Keratinocyte (primary cell): ENCODE measurements around the gene SLX4IP. TPM values are rescaled to one million over a fixed set of nuclear protein-coding genes. Genes with fewer than 3 reads are reported as not detected.

Experiments
- DNase-seq: peaks from one replicate; pipeline ENCODE4 v3.0.0-alpha.2; 2011; ENCODE audit warnings: low read depth, missing footprints, low spot score
- FAIRE-seq: peaks from 2 replicates; lab custom pipeline; 2011; peaks lifted over from hg19 to GRCh38; lab: Jason Lieb, UNC
- H2AFZ ChIP-seq: 2 replicates; pipeline ENCODE4 v1.6.0; 2012; ENCODE audit warnings: low read length, control low read depth, inconsistent platforms; ENCODE audit not compliant: control insufficient read depth
- H3K27ac ChIP-seq: 2 replicates; pipeline ENCODE4 v1.5.1; 2011; ENCODE audit warnings: low read length; ENCODE audit not compliant: control insufficient read depth, insufficient read depth
- H3K27me3 ChIP-seq: 3 replicates; pipeline ENCODE4 v1.6.0; 2011; ENCODE audit warnings: low read length; ENCODE audit not compliant: control insufficient read depth, insufficient read depth; ENCODE audit errors: extremely low read depth
- H3K36me3 ChIP-seq, 2 experiments: 2 replicates in 1 of 2; 3 replicates in 1 of 2; pipeline ENCODE4 v1.5.1; 2011; ENCODE audit warnings: low read length in 2 of 2, mild to moderate bottlenecking in 1 of 2; ENCODE audit not compliant: control insufficient read depth in 2 of 2, insufficient read depth in 2 of 2; ENCODE audit errors: extremely low read depth in 1 of 2
- H3K4me1 ChIP-seq: 3 replicates; pipeline ENCODE4 v1.5.1; 2011; ENCODE audit warnings: low read length; ENCODE audit not compliant: control insufficient read depth, insufficient read depth; ENCODE audit errors: extremely low read depth
- H3K4me2 ChIP-seq: 3 replicates; pipeline ENCODE4 v1.6.0; 2011; ENCODE audit warnings: low read depth, low read length; ENCODE audit not compliant: control insufficient read depth, insufficient read depth; ENCODE audit errors: extremely low read depth
- H3K4me3 ChIP-seq, 3 experiments: fragments of 200-600 bp in 1 of 3; sonication (generic) in 1 of 3; 2 replicates in 2 of 3; 3 replicates in 1 of 3; pipeline ENCODE4 v1.5.1; 2011 to 2016; ENCODE audit warnings: low read length in 3 of 3, mild to moderate bottlenecking in 3 of 3, control low read depth in 2 of 3, inconsistent platforms in 1 of 3, low read depth in 1 of 3, mixed read lengths in 1 of 3, mixed run types in 1 of 3, moderate library complexity in 1 of 3; ENCODE audit not compliant: control insufficient read depth in 2 of 3, insufficient read depth in 2 of 3; ENCODE audit errors: extremely low read depth in 1 of 3
- H3K79me2 ChIP-seq: 2 replicates; pipeline ENCODE4 v1.6.0; 2012; ENCODE audit warnings: low read length; ENCODE audit not compliant: control insufficient read depth, insufficient read depth
- H3K9ac ChIP-seq: 3 replicates; pipeline ENCODE4 v1.6.0; 2011; ENCODE audit warnings: low read length; ENCODE audit not compliant: control insufficient read depth, insufficient read depth; ENCODE audit errors: extremely low read depth
- H3K9me1 ChIP-seq: 3 replicates; pipeline ENCODE4 v1.6.0; 2011; ENCODE audit warnings: low read length; ENCODE audit not compliant: control insufficient read depth, insufficient read depth; ENCODE audit errors: extremely low read depth
- H3K9me3 ChIP-seq: 2 replicates; pipeline ENCODE4 v1.5.1; 2012; ENCODE audit warnings: low read depth, low read length; ENCODE audit not compliant: control insufficient read depth
- H4K20me1 ChIP-seq: 3 replicates; pipeline ENCODE4 v1.6.0; 2011; ENCODE audit warnings: low read length; ENCODE audit not compliant: control insufficient read depth, insufficient read depth; ENCODE audit errors: extremely low read depth
- EZH2 ChIP-seq: IDR thresholded peaks from one replicate; pipeline ENCODE4 v1.6.1; 2012; ENCODE audit warnings: inconsistent platforms, mild to moderate bottlenecking, low read length, moderate library complexity
- dilution Hi-C: fragments of 300-500 bp; cut with MboI; formaldehyde crosslinking; loops from one replicate; pipeline ENCODE4 v1.7.0; 2020; ENCODE audit warnings: low sequenced_read_pairs; ENCODE audit not compliant: extremely low pct_ligation_motif_present
- polyA plus RNA-seq, 5 experiments: library from polyadenylated mRNA; depleted of rRNA in 3 of 5; stranded (reverse) in 3 of 5; stranded (forward) in 1 of 5; unstranded in 1 of 5; fragments of >200 nt; gene quantifications; 1 replicate in 1 of 5; 2 replicates in 3 of 5; 3 replicates in 1 of 5; pipeline versions ENCODE4 v1.2.1 to v1.2.3, GENCODE V29; 2011 to 2012; ENCODE audit warnings: missing spikeins in 2 of 5, low read depth in 1 of 5, low replicate concordance in 1 of 5
- TF ChIP-seq, protein P1 (sequence below), 3 experiments: IDR thresholded peaks in 1 of 3; conservative IDR thresholded peaks in 1 of 3; optimal IDR thresholded peaks in 1 of 3; 2 replicates in 2 of 3; 3 replicates in 1 of 3; pipeline versions ENCODE3 to v1.5.1; 2011; ENCODE audit warnings: low read length in 3 of 3, mild to moderate bottlenecking in 3 of 3, moderate library complexity in 2 of 3, control low read depth in 1 of 3, inconsistent platforms in 1 of 3; ENCODE audit not compliant: insufficient read depth in 2 of 3; ENCODE audit errors: extremely low read depth in 1 of 3

The SLX4IP gene
- polyA plus RNA-seq, 1 donor (not counting 4 experiments of a cell fraction or from before 2014, with no cell fraction given): 3.0 TPM

DNA sequence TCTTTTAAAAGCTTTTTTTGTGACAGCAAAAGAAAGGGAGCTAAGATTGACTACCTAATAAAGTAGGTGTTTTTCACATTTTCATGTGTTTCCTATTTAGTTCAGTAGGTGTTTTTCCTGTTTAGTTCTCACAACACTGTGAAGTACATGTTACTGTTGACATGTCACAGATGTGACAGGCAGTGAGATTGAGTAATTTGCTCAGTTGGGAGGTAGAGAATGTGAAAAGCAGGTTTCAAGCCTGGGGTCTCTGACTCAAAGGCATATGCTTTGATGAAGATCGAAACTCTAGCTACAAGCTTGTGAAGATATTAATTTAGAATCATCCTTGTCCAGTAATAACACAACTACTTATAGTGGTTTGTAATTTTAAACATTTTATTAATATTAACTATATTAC, 43.1 kb downstream of the SLX4IP start:
- H3K27me3 ChIP-seq: no peaks in the 10 kb centered on the region
- no peak for DNase-seq
- no peaks in the 10 kb centered on the region for H3K36me3 ChIP-seq
- H3K9me3 ChIP-seq: no peaks in the 10 kb centered on the region
- dilution Hi-C loops: no loop called here
- no peak overlapping the region for H3K4me2 ChIP-seq
- no peak overlapping the region for H3K4me3 ChIP-seq
- H4K20me1 ChIP-seq: no peaks in the 10 kb centered on the region
- no peak overlapping the region for H2AFZ ChIP-seq
- FAIRE-seq: no peak
- H3K27ac ChIP-seq: no peak overlapping the region
- peaks cover 3% of the 10 kb centered on the region for H3K4me1 ChIP-seq
- peaks cover 4% of the 10 kb centered on the region for H3K79me2 ChIP-seq
- H3K9ac ChIP-seq: no peak overlapping the region
- TF ChIP-seq, protein P1, sequence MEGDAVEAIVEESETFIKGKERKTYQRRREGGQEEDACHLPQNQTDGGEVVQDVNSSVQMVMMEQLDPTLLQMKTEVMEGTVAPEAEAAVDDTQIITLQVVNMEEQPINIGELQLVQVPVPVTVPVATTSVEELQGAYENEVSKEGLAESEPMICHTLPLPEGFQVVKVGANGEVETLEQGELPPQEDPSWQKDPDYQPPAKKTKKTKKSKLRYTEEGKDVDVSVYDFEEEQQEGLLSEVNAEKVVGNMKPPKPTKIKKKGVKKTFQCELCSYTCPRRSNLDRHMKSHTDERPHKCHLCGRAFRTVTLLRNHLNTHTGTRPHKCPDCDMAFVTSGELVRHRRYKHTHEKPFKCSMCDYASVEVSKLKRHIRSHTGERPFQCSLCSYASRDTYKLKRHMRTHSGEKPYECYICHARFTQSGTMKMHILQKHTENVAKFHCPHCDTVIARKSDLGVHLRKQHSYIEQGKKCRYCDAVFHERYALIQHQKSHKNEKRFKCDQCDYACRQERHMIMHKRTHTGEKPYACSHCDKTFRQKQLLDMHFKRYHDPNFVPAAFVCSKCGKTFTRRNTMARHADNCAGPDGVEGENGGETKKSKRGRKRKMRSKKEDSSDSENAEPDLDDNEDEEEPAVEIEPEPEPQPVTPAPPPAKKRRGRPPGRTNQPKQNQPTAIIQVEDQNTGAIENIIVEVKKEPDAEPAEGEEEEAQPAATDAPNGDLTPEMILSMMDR (optimal IDR thresholded peaks at IDR 0.05 in 1 of 3, IDR thresholded peaks at IDR 0.05 in 1 of 3, conservative IDR thresholded peaks at IDR 0.05 in 1 of 3; ENCODE audit: extremely low read depth in 1 of 3, insufficient read depth in 2 of 3, low read length in 3 of 3): no peak
- no peak for TF ChIP-seq EZH2
- no peaks in the 10 kb centered on the region for H3K9me1 ChIP-seq

DNA sequence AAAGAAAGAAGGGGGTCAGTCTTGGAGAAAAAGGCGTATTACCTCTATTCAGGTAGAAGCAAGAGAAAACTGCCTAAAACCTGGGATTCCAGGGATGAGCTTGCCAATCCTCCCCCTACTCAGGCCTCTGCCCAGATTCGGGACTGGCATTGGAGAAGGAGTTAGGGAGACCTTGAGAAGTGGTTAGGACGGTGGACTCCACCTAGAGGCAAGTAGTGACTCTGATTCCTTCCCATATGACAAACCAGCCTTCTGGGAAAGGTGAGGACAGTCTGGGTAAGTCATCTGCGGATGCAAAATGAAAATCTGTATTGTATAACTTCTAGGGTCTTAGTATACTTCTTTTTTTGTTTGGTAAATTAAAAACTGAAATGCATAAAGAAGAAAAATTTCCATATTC, 43.8 kb downstream of the SLX4IP start:
- TF ChIP-seq, protein P1 (optimal IDR thresholded peaks at IDR 0.05 in 1 of 3, IDR thresholded peaks at IDR 0.05 in 1 of 3, conservative IDR thresholded peaks at IDR 0.05 in 1 of 3; ENCODE audit: extremely low read depth in 1 of 3, insufficient read depth in 2 of 3, low read length in 3 of 3): peak in 1 of 3 experiments; percentile 15
- no peak for TF ChIP-seq EZH2
- FAIRE-seq (no peak), DNase-seq (no peak)
- Histone ChIP-seq H2AFZ (no peak overlapping the region), H3K9ac (no peak overlapping the region), H3K4me1 (peaks cover 3% of the 10 kb centered on the region), H3K79me2 (peaks cover 4% of the 10 kb centered on the region), H3K4me3 (no peak overlapping the region), H3K4me2 (no peak overlapping the region), H3K9me3 (no peaks in the 10 kb centered on the region), H3K9me1 (no peaks in the 10 kb centered on the region), H3K27me3 (no peaks in the 10 kb centered on the region), H3K36me3 (no peaks in the 10 kb centered on the region), H4K20me1 (no peaks in the 10 kb centered on the region), H3K27ac (no peak overlapping the region)
- dilution Hi-C loops: no loop called here
